Trophoblast cell (in vitro differentiated cells and primary cell): ENCODE measurements around the gene DOLK.

Experiments
- DNase-seq, 2 donors: peaks; one replicate each; pipeline ENCODE4 v3.0.0-alpha.2; 2016
- H2AFZ ChIP-seq: 2 replicates; pipeline ENCODE4 v1.6.1; 2013; ENCODE audit warnings: low read length, moderate library complexity, mild to moderate bottlenecking; ENCODE audit not compliant: insufficient read depth, poor library complexity
- H2AK5ac ChIP-seq: 2 replicates; pipeline ENCODE4 v1.6.1; 2013; ENCODE audit warnings: mild to moderate bottlenecking, low read length
- H2BK120ac ChIP-seq: 2 replicates; pipeline ENCODE4 v1.6.1; 2013; ENCODE audit warnings: low read length, mild to moderate bottlenecking, moderate library complexity; ENCODE audit not compliant: insufficient read depth, poor library complexity
- H2BK12ac ChIP-seq: 2 replicates; pipeline ENCODE4 v1.6.1; 2013; ENCODE audit warnings: mild to moderate bottlenecking, low read length, moderate library complexity
- H2BK5ac ChIP-seq: 2 replicates; pipeline ENCODE4 v1.6.1; 2013; ENCODE audit warnings: low read length, low read depth, moderate library complexity, mild to moderate bottlenecking; ENCODE audit not compliant: poor library complexity
- H3K14ac ChIP-seq: 2 replicates; pipeline ENCODE4 v1.6.1; 2013; ENCODE audit warnings: mild to moderate bottlenecking, low read length
- H3K18ac ChIP-seq: 2 replicates; pipeline ENCODE4 v1.6.1; 2013; ENCODE audit warnings: mild to moderate bottlenecking, low read length
- H3K23ac ChIP-seq: 2 replicates; pipeline ENCODE4 v1.6.1; 2013; ENCODE audit warnings: low read length
- H3K27ac ChIP-seq: 2 replicates; pipeline ENCODE4 v1.5.1; 2013; ENCODE audit warnings: low read depth, mild to moderate bottlenecking, inconsistent platforms, low read length, moderate library complexity
- H3K27me3 ChIP-seq: 2 replicates; pipeline ENCODE4 v1.6.1; 2013; ENCODE audit warnings: inconsistent platforms, mild to moderate bottlenecking, low read length, moderate library complexity; ENCODE audit not compliant: insufficient read depth
- H3K36me3 ChIP-seq, 2 experiments: 1 replicate in 1 of 2; 2 replicates in 1 of 2; pipeline ENCODE4 v1.6.1; 2013; ENCODE audit warnings: low read length in 2 of 2, mild to moderate bottlenecking in 2 of 2, moderate library complexity in 1 of 2; ENCODE audit not compliant: insufficient read depth in 2 of 2, control insufficient read depth in 1 of 2
- H3K4ac ChIP-seq: 2 replicates; pipeline ENCODE4 v1.6.1; 2013; ENCODE audit warnings: low read depth, mild to moderate bottlenecking, low read length, moderate library complexity
- H3K4me1 ChIP-seq, 2 experiments: 1 replicate in 1 of 2; 2 replicates in 1 of 2; pipeline ENCODE4 v1.6.1; 2013; ENCODE audit warnings: low read length in 2 of 2, mild to moderate bottlenecking in 2 of 2, moderate library complexity in 1 of 2; ENCODE audit not compliant: insufficient read depth in 2 of 2, control insufficient read depth in 1 of 2
- H3K4me2 ChIP-seq: 2 replicates; pipeline ENCODE4 v1.6.1; 2013; ENCODE audit warnings: inconsistent platforms, mild to moderate bottlenecking, low read length, moderate library complexity
- H3K4me3 ChIP-seq: 2 replicates; pipeline ENCODE4 v1.5.1; 2013; ENCODE audit warnings: mild to moderate bottlenecking, low read depth, low read length, inconsistent platforms
- H3K79me1 ChIP-seq: one replicate; pipeline ENCODE4 v1.6.1; 2013; ENCODE audit warnings: low read length
- H3K79me2 ChIP-seq: 2 replicates; pipeline ENCODE4 v1.6.1; 2013; ENCODE audit warnings: low read length, mild to moderate bottlenecking; ENCODE audit not compliant: control insufficient read depth, insufficient read depth, poor library complexity
- H3K9ac ChIP-seq: 2 replicates; pipeline ENCODE4 v1.6.1; 2013; ENCODE audit warnings: mild to moderate bottlenecking, low read length
- H3K9me3 ChIP-seq: 2 replicates; pipeline ENCODE4 v1.6.1; 2013; ENCODE audit warnings: low read depth, mild to moderate bottlenecking, control low read depth, inconsistent platforms, low read length; ENCODE audit not compliant: insufficient read depth
- H4K12ac ChIP-seq: 2 replicates; pipeline ENCODE4 v1.6.1; 2013; ENCODE audit warnings: low read depth, mild to moderate bottlenecking, low read length, moderate library complexity
- H4K8ac ChIP-seq: 2 replicates; pipeline ENCODE4 v1.6.1; 2013; ENCODE audit warnings: low read depth, mild to moderate bottlenecking, low read length, moderate library complexity
- H4K91ac ChIP-seq: one replicate; pipeline ENCODE4 v1.6.1; 2013; ENCODE audit warnings: low read depth, mild to moderate bottlenecking, low read length, moderate library complexity
- WGBS: extraction: QIAGEN DNeasy Blood & Tissue Kit; methylation state at CpG from one replicate; pipeline ENCODE4 v1.1.7; 2013; ENCODE audit warnings: missing lambda C conversion rate; ENCODE audit not compliant: insufficient read length, insufficient coverage; ENCODE audit errors: extremely low coverage; 5-methylcytosine and 5-hydroxymethylcytosine counted together

DOLK gene

GRCh38 chr9:128903871-128904620 lies 43.4 kb downstream of the DOLK start:
- no peak overlapping the region for H3K27ac ChIP-seq
- no peak overlapping the region for H2BK5ac ChIP-seq
- no peak overlapping the region for H3K18ac ChIP-seq
- no peak overlapping the region for H3K9ac ChIP-seq
- no peak overlapping the region for H2BK12ac ChIP-seq
- no peaks in the 10 kb centered on the region for H3K79me2 ChIP-seq
- no peak overlapping the region for H2BK120ac ChIP-seq
- no peak overlapping the region for H4K91ac ChIP-seq
- peaks cover 42 to 51% of the 10 kb centered on the region in 2 experiments for H3K36me3 ChIP-seq
- no peaks in the 10 kb centered on the region for H3K79me1 ChIP-seq
- H3K23ac ChIP-seq, result no peak overlapping the region
- no peak overlapping the region for H3K4me2 ChIP-seq
- no peak overlapping the region for H3K14ac ChIP-seq
- H4K12ac ChIP-seq, result no peak overlapping the region
- H3K4me3 ChIP-seq, result no peak overlapping the region
- no peak overlapping the region for H4K8ac ChIP-seq
- no peak overlapping the region for H3K4ac ChIP-seq
- no peak overlapping the region for H2AFZ ChIP-seq
- no peak overlapping the region for H2AK5ac ChIP-seq
- WGBS, result no CpG with 5 or more reads among the region's 10 CpGs
- peaks cover 2 to 4% of the 10 kb centered on the region in 2 experiments for H3K4me1 ChIP-seq
- no peak for DNase-seq
- H3K9me3 ChIP-seq, result peaks cover 5% of the 10 kb centered on the region
- no peaks in the 10 kb centered on the region for H3K27me3 ChIP-seq

GRCh38 chr9:128903079-128903461 lies 44.3 kb downstream of the DOLK start:
- Histone ChIP-seq H2BK5ac (no peak overlapping the region), H3K9me3 (peaks cover 3% of the 10 kb centered on the region), H2BK12ac (no peak overlapping the region), H4K91ac (no peak overlapping the region), H3K79me1 (no peaks in the 10 kb centered on the region), H2BK120ac (no peak overlapping the region), H3K18ac (no peak overlapping the region), H3K4me2 (no peak overlapping the region), H3K79me2 (no peaks in the 10 kb centered on the region), H2AK5ac (no peak overlapping the region), H3K27me3 (no peaks in the 10 kb centered on the region), H3K14ac (no peak overlapping the region), H4K12ac (no peak overlapping the region), H3K23ac (no peak overlapping the region), H3K9ac (no peak overlapping the region), H2AFZ (no peak overlapping the region), H4K8ac (no peak overlapping the region), H3K4me1 (peaks cover 2 to 4% of the 10 kb centered on the region in 2 experiments), H3K4me3 (no peak overlapping the region), H3K36me3 (peaks cover 41 to 51% of the 10 kb centered on the region in 2 experiments), H3K27ac (no peak overlapping the region), H3K4ac (no peak overlapping the region)
- DNase-seq, result no peak
- WGBS, result no CpG with 5 or more reads among the region's 2 CpGs

- no peak overlapping the region for H4K91ac ChIP-seq
- no peak overlapping the region for H3K9ac ChIP-seq
- no peak overlapping the region for H2BK5ac ChIP-seq
- whole genome bisulfite sequencing, result no CpG with 5 or more reads among the region's 23 CpGs
- no peak overlapping the region for H3K4me2 ChIP-seq
- H2AK5ac ChIP-seq, result no peak overlapping the region
- H3K23ac ChIP-seq, result no peak overlapping the region
- no peak overlapping the region for H2BK12ac ChIP-seq
- H3K4ac ChIP-seq, result no peak overlapping the region
- H3K9me3 ChIP-seq, result no peaks in the 10 kb centered on the region
- H3K4me1 ChIP-seq, result peaks cover 2 to 4% of the 10 kb centered on the region in 2 experiments
- no peak overlapping the region for H4K12ac ChIP-seq
- no peaks in the 10 kb centered on the region for H3K79me1 ChIP-seq
- H3K79me2 ChIP-seq, result no peaks in the 10 kb centered on the region
- no peaks in the 10 kb centered on the region for H3K27me3 ChIP-seq
- H4K8ac ChIP-seq, result no peak overlapping the region
- H3K36me3 ChIP-seq, result peaks cover 36 to 46% of the 10 kb centered on the region in 2 experiments
- DNase-seq, result no peak
- no peak overlapping the region for H2BK120ac ChIP-seq
- no peak overlapping the region for H2AFZ ChIP-seq
- H3K14ac ChIP-seq, result no peak overlapping the region
- no peak overlapping the region for H3K18ac ChIP-seq
- no peak overlapping the region for H3K27ac ChIP-seq
- no peak overlapping the region for H3K4me3 ChIP-seq
Observed at GRCh38 chr9:128902351-128903078, 44.9 kb downstream of the DOLK start.

GRCh38 chr9:128901822-128902221 lies 45.6 kb downstream of the DOLK start:
- Histone ChIP-seq H3K4ac (no peak overlapping the region), H3K14ac (no peak overlapping the region), H4K8ac (no peak overlapping the region), H3K4me2 (no peak overlapping the region), H3K79me2 (no peaks in the 10 kb centered on the region), H3K27me3 (no peaks in the 10 kb centered on the region), H4K91ac (no peak overlapping the region), H3K36me3 (peaks cover 32 to 42% of the 10 kb centered on the region in 2 experiments), H3K4me3 (no peak overlapping the region), H4K12ac (no peak overlapping the region), H3K9ac (no peak overlapping the region), H2AK5ac (no peak overlapping the region), H3K23ac (no peak overlapping the region), H3K27ac (no peak overlapping the region), H3K79me1 (no peaks in the 10 kb centered on the region), H2BK120ac (no peak overlapping the region), H2BK5ac (no peak overlapping the region), H2AFZ (no peak overlapping the region), H2BK12ac (no peak overlapping the region), H3K4me1 (peaks cover 0 to 1% of the 10 kb centered on the region in 2 experiments), H3K9me3 (no peaks in the 10 kb centered on the region), H3K18ac (no peak overlapping the region)
- no CpG with 5 or more reads among the region's 5 CpGs for WGBS
- no peak for DNase-seq
